GM12865 (cell line): Measurements from ENCODE around the gene BRPF3.

ENCODE experiments used
- DNase-seq: peaks from one replicate; pipeline ENCODE4 v3.0.0; 2010; ENCODE audit warnings: low read depth
- H3K4me3 ChIP-seq: 2 replicates; pipeline ENCODE4 v1.5.1; 2011; ENCODE audit warnings: mild to moderate bottlenecking, low read depth, low read length, control low read depth
- TF ChIP-seq, protein P1 (sequence below): IDR thresholded peaks from 2 replicates; pipeline ENCODE4 v1.5.1; 2011; ENCODE audit warnings: low read length, control low read depth, low read depth, inconsistent platforms; ENCODE audit not compliant: insufficient read depth; ENCODE audit errors: missing control alignments

Gene BRPF3

DNA sequence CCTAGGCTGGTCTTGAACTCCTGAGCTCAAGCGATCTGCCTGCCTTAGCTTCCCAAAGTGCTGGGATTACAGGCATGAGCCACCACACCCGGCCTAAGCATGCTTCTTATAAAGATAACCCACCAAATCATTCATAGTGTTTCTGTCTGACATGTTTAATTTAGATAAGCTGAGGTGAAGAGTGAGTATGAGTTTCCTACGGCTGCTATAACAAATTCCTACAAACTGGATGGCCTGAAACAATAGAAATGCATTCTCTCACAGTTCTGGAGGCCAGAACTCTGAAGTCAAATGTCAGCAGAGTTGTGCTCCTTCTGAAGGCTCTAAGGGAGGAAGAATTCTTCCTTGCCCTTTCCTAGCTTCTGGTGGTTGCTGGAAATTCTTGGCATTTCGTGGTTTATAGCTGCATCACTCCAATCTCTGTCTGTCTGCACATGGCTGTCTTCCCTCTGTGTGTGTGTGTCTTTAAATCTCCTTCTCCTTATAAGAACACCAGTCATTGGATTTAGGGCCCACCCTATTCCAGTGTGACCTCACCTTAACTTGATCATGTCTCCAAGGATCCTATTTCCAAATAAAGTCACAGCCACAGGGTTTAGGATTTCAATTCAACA is 36.3 kb upstream of the BRPF3 start:
- no peak overlapping the region for H3K4me3 ChIP-seq
- DNase-seq, result no peak
- TF ChIP-seq, protein P1, sequence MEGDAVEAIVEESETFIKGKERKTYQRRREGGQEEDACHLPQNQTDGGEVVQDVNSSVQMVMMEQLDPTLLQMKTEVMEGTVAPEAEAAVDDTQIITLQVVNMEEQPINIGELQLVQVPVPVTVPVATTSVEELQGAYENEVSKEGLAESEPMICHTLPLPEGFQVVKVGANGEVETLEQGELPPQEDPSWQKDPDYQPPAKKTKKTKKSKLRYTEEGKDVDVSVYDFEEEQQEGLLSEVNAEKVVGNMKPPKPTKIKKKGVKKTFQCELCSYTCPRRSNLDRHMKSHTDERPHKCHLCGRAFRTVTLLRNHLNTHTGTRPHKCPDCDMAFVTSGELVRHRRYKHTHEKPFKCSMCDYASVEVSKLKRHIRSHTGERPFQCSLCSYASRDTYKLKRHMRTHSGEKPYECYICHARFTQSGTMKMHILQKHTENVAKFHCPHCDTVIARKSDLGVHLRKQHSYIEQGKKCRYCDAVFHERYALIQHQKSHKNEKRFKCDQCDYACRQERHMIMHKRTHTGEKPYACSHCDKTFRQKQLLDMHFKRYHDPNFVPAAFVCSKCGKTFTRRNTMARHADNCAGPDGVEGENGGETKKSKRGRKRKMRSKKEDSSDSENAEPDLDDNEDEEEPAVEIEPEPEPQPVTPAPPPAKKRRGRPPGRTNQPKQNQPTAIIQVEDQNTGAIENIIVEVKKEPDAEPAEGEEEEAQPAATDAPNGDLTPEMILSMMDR, result no peak

DNA sequence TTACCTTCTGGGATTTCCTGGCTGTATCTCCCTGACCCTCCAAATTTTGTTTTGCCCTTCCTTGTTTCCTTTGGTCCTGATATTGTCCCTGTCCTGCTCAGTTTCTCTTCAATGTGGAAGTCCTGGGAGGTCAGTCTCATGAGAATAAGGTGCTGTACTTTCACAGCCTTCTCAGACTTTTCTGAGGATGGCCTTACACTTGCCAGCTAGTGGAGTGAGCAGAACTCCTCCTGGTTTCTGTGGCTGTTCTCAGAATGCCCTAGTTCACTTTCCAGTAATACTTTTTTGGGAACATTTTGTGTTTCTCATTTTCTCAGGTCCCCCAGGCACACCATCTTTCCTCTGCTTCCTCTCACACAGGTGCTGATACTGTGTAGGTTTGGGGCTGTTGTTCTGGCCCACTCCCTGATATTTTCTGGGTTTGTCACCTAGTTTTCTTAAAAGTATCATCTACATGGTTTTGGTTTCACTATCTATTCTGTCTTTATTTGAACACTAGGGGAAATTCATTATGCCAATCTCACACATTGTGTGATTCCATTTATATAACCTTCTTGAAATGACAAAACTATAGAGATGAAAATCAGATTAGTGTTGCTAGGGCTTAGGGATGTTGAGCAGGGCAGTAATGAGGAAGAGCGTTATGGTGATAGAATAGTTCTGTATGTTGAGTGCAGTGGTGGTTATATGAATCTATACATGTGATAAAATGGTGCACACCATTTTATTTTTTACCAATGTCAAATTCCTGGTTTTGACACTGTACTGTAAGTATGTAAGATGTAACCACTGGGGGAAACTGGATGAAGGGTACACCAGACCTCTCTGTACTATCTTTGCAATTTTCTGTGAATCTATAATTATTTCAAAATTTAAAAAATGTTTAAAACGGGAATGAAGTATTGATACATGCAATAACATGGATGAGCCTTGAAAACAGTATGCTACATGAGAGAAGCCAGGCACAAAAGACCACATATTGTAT is 27.2 kb upstream of the BRPF3 start:
- TF ChIP-seq, protein P1, result no peak
- peak; percentile 16 for DNase-seq
- H3K4me3 ChIP-seq, result no peak overlapping the region

DNA sequence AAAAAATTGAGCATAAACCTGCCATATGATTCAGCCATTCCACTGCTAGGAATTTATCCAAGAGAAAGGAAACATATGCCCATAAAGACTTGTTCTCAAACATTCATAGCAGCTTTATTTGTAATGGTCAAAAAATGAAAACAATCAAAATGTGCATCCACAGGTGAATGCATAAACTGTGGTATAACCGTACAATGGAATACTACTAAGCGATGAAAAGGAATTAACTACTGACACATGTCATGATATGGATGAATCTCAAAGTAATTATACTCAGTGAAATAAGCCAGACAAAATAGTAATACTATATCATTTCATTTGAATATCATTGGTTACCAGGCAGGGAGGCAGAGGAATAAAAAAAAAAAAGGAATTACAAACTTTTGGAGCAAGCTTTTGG is 25.8 kb upstream of the BRPF3 start:
- no peak for DNase-seq
- H3K4me3 ChIP-seq, result no peak overlapping the region
- TF ChIP-seq, protein P1, result no peak

DNA sequence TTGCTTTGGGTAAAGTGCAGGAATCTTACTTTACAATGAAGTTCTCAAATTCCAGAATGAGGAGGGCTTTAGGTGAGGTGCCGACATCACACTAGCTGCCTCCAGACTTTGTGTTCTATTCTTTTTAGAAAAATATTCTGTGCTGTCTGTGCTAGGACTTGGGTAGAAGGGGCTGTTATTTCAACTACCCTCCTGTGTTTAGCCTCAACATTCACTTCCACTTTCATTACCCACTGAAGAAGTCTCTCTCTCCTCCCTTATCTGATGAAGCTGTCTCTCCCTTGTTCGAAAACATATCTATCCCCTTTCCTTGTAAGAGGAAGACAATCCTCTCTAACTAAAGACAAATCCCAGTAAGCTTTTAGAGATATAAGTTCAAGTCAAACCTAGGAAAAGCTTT is 25.0 kb upstream of the BRPF3 start:
- DNase-seq, result peak; percentile 4
- no peak overlapping the region for H3K4me3 ChIP-seq
- TF ChIP-seq, protein P1, result no peak

DNA sequence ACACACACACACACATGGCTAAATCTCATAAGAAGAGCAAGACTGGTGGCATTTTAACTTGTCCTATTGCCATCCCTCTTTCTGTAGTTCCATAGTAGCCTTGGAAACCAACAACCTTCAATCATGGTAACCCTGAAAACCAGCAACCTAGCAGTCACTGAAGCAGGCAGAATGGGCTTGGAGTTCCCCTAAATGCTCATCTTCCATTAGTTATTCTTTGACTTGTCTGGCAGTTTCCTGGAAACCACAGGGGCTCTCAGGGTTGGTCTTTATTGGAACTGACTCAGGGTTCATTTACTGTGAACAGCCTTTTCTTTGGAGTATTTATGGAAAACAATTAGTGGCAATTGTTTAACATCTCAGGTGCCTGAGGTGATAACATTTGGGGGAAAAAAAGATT is 19.4 kb upstream of the BRPF3 start:
- TF ChIP-seq, protein P1, result no peak
- peak; percentile 29 for DNase-seq
- H3K4me3 ChIP-seq, result no peak overlapping the region

DNA sequence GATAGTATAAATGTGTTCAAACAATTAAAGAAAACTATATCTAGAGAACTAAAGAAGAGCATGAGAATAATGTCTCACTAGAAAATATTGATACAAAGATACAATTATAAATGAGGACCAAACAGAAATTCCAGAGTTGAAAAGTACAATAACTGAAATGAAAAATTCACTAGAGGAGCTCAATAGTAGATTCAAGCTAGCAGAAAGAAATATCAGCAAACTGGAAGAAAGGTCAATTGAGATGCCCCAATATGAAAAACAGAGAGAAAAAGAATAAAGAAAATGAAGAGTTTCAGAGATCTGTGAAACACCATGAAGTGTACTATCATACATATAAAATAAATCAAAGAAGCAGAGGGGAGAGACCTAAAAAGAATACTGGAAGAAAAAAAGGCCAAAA is 18.0 kb upstream of the BRPF3 start:
- no peak overlapping the region for H3K4me3 ChIP-seq
- TF ChIP-seq, protein P1, result no peak
- DNase-seq, result no peak
